ENCODE results near the gene GRAP2. TPM values are rescaled to one million over a fixed set of nuclear protein-coding genes. Genes with fewer than 3 reads are reported as not detected.

The GRAP2 gene
- total and polyA plus RNA-seq, 9 of the 15 experiments (the other 6 are each of a cell fraction or from before 2014, with no cell fraction given) = 4.8 to 88.7 (median 60.4) TPM

DNA sequence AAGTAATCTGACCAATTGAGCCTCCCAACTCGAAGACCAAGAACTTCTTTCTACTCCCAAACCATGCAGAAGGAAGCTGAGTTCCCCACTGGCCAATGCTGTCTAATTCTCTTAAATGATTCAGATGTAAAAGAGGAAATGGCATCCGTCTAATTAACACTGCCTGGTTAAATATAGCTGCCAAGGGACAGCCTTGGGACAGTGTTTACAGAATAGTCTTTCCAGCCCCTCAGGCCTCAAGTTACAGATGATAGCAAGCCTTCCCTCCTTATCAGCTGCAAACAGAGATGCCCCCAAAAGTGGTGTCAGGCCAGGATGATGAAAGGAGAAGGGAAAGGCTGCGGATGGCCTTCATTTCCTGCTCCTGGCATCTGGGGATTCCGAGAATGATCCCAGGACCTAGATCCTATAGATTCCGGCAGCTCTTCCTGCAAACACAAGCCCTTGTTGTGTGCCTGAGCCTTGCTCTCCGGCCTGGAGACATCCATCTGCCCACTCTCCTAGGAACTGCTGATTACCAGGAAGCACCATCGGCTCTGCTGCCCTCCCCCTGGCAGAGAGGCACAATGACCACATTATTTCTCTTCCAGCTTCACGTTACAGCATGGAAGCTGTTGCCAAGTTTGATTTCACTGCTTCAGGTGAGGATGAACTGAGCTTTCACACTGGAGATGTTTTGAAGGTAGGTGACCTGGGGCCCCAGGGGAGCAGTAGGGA lies 45.8 kb downstream of the GRAP2 start (continued):
- TF ChIP-seq ZNF668 (CRISPR knock-in tag; IDR thresholded peaks at IDR 0.05) (no peak), GATAD2B (IDR thresholded peaks at IDR 0.05; ENCODE audit: borderline replicate concordance) (peak; percentile 81), PHF8 (IDR thresholded peaks at IDR 0.05; ENCODE audit: borderline replicate concordance, low read length) (peak; percentile 38; the same call in 1 of the 2 replicates), CCAR2 (IDR thresholded peaks at IDR 0.05; ENCODE audit: low read depth, low read length) (no peak), FOXJ3 (CRISPR knock-in tag; IDR thresholded peaks at IDR 0.05) (no peak), THRAP3 (IDR thresholded peaks at IDR 0.05; ENCODE audit: borderline replicate concordance) (no peak), ZNF175 (CRISPR knock-in tag; IDR thresholded peaks at IDR 0.05; ENCODE audit: low read depth) (0 out of 2 replicates have a peak, but pooled peaks have one; percentile 78), ELF1 (tag; IDR thresholded peaks at IDR 0.05) (no peak), KLF10 (CRISPR knock-in tag; IDR thresholded peaks at IDR 0.05) (no peak), RBM14 (IDR thresholded peaks at IDR 0.05; ENCODE audit: borderline replicate concordance, insufficient read depth, low read depth, low read length) (no peak), FOSL1 (tag; conservative IDR thresholded peaks at IDR 0.05) (peak; percentile 62), POLR2A (conservative IDR thresholded peaks at IDR 0.05) (peak; percentile 59), ZNF134 (CRISPR knock-in tag; conservative IDR thresholded peaks at IDR 0.05) (no peak), ZNF507 (tag; conservative IDR thresholded peaks at IDR 0.05) (no peak), ADNP (tag; IDR thresholded peaks at IDR 0.05) (no peak), SMAD3 (CRISPR knock-in tag; conservative IDR thresholded peaks at IDR 0.05) (no peak), ZBTB17 (CRISPR knock-in tag; IDR thresholded peaks at IDR 0.05) (0 out of 2 replicates have a peak, but pooled peaks have one; percentile 28), ZNF253 (CRISPR knock-in tag; conservative IDR thresholded peaks at IDR 0.05) (no peak)
- TF ChIP-seq, protein P1, sequence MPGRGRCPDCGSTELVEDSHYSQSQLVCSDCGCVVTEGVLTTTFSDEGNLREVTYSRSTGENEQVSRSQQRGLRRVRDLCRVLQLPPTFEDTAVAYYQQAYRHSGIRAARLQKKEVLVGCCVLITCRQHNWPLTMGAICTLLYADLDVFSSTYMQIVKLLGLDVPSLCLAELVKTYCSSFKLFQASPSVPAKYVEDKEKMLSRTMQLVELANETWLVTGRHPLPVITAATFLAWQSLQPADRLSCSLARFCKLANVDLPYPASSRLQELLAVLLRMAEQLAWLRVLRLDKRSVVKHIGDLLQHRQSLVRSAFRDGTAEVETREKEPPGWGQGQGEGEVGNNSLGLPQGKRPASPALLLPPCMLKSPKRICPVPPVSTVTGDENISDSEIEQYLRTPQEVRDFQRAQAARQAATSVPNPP (IDR thresholded peaks at IDR 0.05; ENCODE audit: borderline replicate concordance, insufficient read depth, insufficient read length) = no peak
- TF ChIP-seq, protein P2, sequence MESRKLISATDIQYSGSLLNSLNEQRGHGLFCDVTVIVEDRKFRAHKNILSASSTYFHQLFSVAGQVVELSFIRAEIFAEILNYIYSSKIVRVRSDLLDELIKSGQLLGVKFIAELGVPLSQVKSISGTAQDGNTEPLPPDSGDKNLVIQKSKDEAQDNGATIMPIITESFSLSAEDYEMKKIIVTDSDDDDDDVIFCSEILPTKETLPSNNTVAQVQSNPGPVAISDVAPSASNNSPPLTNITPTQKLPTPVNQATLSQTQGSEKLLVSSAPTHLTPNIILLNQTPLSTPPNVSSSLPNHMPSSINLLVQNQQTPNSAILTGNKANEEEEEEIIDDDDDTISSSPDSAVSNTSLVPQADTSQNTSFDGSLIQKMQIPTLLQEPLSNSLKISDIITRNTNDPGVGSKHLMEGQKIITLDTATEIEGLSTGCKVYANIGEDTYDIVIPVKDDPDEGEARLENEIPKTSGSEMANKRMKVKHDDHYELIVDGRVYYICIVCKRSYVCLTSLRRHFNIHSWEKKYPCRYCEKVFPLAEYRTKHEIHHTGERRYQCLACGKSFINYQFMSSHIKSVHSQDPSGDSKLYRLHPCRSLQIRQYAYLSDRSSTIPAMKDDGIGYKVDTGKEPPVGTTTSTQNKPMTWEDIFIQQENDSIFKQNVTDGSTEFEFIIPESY (CRISPR knock-in tag; IDR thresholded peaks at IDR 0.05) = no peak
- TF ChIP-seq, protein P3, sequence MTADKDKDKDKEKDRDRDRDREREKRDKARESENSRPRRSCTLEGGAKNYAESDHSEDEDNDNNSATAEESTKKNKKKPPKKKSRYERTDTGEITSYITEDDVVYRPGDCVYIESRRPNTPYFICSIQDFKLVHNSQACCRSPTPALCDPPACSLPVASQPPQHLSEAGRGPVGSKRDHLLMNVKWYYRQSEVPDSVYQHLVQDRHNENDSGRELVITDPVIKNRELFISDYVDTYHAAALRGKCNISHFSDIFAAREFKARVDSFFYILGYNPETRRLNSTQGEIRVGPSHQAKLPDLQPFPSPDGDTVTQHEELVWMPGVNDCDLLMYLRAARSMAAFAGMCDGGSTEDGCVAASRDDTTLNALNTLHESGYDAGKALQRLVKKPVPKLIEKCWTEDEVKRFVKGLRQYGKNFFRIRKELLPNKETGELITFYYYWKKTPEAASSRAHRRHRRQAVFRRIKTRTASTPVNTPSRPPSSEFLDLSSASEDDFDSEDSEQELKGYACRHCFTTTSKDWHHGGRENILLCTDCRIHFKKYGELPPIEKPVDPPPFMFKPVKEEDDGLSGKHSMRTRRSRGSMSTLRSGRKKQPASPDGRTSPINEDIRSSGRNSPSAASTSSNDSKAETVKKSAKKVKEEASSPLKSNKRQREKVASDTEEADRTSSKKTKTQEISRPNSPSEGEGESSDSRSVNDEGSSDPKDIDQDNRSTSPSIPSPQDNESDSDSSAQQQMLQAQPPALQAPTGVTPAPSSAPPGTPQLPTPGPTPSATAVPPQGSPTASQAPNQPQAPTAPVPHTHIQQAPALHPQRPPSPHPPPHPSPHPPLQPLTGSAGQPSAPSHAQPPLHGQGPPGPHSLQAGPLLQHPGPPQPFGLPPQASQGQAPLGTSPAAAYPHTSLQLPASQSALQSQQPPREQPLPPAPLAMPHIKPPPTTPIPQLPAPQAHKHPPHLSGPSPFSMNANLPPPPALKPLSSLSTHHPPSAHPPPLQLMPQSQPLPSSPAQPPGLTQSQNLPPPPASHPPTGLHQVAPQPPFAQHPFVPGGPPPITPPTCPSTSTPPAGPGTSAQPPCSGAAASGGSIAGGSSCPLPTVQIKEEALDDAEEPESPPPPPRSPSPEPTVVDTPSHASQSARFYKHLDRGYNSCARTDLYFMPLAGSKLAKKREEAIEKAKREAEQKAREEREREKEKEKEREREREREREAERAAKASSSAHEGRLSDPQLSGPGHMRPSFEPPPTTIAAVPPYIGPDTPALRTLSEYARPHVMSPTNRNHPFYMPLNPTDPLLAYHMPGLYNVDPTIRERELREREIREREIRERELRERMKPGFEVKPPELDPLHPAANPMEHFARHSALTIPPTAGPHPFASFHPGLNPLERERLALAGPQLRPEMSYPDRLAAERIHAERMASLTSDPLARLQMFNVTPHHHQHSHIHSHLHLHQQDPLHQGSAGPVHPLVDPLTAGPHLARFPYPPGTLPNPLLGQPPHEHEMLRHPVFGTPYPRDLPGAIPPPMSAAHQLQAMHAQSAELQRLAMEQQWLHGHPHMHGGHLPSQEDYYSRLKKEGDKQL (CRISPR knock-in tag; IDR thresholded peaks at IDR 0.05; ENCODE audit: borderline replicate concordance) = no peak

Data from K562 (cell line).